Measurements from ENCODE around the gene NKAIN1. TPM values are rescaled to one million over a fixed set of nuclear protein-coding genes. Genes with fewer than 3 reads are reported as not detected.
"Not testable (repeated sequence)": the region's sequence is repeated elsewhere in the genome, so short reads cannot be mapped to it uniquely, and the experiment has no call there.

NKAIN1 gene
- total RNA-seq, 1 donor from 2014 or later, result not detected

- Histone ChIP-seq H3K4me3 (ENCODE audit: low read length in 3 of 3) (no peak overlapping the region), H3K27ac (ENCODE audit: low read depth, low read length) (no peak overlapping the region), H3K27me3 (ENCODE audit: control insufficient read depth in 3 of 3, insufficient read depth in 3 of 3, low read length in 3 of 3) (no peaks in the 10 kb centered on the region), H3K9me3 (ENCODE audit: control insufficient read depth in 3 of 3, low read length in 3 of 3) (no peaks in the 10 kb centered on the region), H3K4me1 (ENCODE audit: control insufficient read depth in 3 of 3, insufficient read depth in 3 of 3, low read length in 3 of 3) (peaks cover 0 to 2% (median 0%) of the 10 kb centered on the region in 3 donors), H3K9ac (ENCODE audit: low read depth in 1 of 3, low read length in 3 of 3) (no peak overlapping the region), H3K36me3 (ENCODE audit: control insufficient read depth in 3 of 3, insufficient read depth in 3 of 3, low read length in 3 of 3) (no peaks in the 10 kb centered on the region)
Measured at GRCh38 chr1:31148409-31148808, 91.3 kb downstream of the NKAIN1 start.

DNA sequence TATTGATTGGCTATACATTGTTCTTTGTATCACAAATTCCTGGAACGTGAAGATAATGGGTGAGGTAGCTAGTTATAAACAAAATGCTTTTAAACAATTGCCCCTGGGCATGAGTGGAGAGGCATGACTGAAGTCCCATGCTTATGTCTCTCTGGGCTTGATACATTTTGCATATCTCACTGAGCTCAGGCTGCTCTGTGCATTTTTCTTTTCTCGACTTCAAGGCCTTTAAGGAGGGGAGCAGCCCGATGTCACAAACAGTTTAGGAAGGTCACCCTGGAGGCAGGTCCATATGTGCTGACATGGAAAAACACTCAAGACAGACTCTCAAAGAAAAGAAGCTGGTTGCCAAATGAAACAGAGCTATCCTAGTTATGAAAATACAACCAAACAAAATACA, 94.0 kb downstream of the NKAIN1 start:
- H3K4me1 ChIP-seq (ENCODE audit: control insufficient read depth in 3 of 3, insufficient read depth in 3 of 3, low read length in 3 of 3), result no peaks in the 10 kb centered on the region
- H3K36me3 ChIP-seq (ENCODE audit: control insufficient read depth in 3 of 3, insufficient read depth in 3 of 3, low read length in 3 of 3), result no peaks in the 10 kb centered on the region
- H3K27me3 ChIP-seq (ENCODE audit: control insufficient read depth in 3 of 3, insufficient read depth in 3 of 3, low read length in 3 of 3), result no peaks in the 10 kb centered on the region
- no peaks in the 10 kb centered on the region for H3K9me3 ChIP-seq (ENCODE audit: control insufficient read depth in 3 of 3, low read length in 3 of 3)
- no peak overlapping the region for H3K4me3 ChIP-seq (ENCODE audit: low read length in 3 of 3)
- H3K27ac ChIP-seq (ENCODE audit: low read depth, low read length), result no peak overlapping the region
- H3K9ac ChIP-seq (ENCODE audit: low read depth in 1 of 3, low read length in 3 of 3), result no peak overlapping the region

- Histone ChIP-seq H3K9ac (ENCODE audit: low read depth in 1 of 3, low read length in 3 of 3) (no peak overlapping the region), H3K27me3 (ENCODE audit: control insufficient read depth in 3 of 3, insufficient read depth in 3 of 3, low read length in 3 of 3) (no peaks in the 10 kb centered on the region), H3K36me3 (ENCODE audit: control insufficient read depth in 3 of 3, insufficient read depth in 3 of 3, low read length in 3 of 3) (no peaks in the 10 kb centered on the region), H3K27ac (ENCODE audit: low read depth, low read length) (no peak overlapping the region), H3K9me3 (ENCODE audit: control insufficient read depth in 3 of 3, low read length in 3 of 3) (no peaks in the 10 kb centered on the region), H3K4me3 (ENCODE audit: low read length in 3 of 3) (no peak overlapping the region), H3K4me1 (ENCODE audit: control insufficient read depth in 3 of 3, insufficient read depth in 3 of 3, low read length in 3 of 3) (no peaks in the 10 kb centered on the region)
Measured at GRCh38 chr1:31144442-31144841, 95.2 kb downstream of the NKAIN1 start.

DNA sequence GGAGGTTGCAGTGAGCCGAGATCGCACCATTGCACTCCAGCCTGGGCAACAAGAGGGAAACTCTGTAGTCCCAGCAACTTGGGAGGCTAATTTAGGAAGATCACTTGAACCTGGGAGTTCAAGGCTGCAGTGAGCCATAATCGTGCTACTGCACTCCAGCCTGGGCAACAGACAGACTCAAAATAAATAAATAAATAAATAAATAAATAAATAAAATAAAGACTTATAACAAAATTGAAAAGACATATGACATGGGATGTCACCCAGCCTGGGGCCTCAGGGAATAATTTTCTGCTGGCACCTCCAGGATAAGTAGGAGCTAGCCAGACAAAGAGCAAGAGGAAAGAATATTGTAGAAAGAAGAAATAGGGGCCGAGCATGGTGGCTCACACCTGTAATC, 96.2 kb downstream of the NKAIN1 start:
- Histone ChIP-seq H3K27me3 (ENCODE audit: control insufficient read depth in 3 of 3, insufficient read depth in 3 of 3, low read length in 3 of 3) (no peaks in the 10 kb centered on the region), H3K9ac (ENCODE audit: low read depth in 1 of 3, low read length in 3 of 3) (no peak overlapping the region), H3K27ac (ENCODE audit: low read depth, low read length) (no peak overlapping the region), H3K9me3 (ENCODE audit: control insufficient read depth in 3 of 3, low read length in 3 of 3) (no peaks in the 10 kb centered on the region), H3K4me3 (ENCODE audit: low read length in 3 of 3) (no peak overlapping the region), H3K4me1 (ENCODE audit: control insufficient read depth in 3 of 3, insufficient read depth in 3 of 3, low read length in 3 of 3) (no peaks in the 10 kb centered on the region), H3K36me3 (ENCODE audit: control insufficient read depth in 3 of 3, insufficient read depth in 3 of 3, low read length in 3 of 3) (no peaks in the 10 kb centered on the region)

- Histone ChIP-seq H3K9ac (ENCODE audit: low read depth in 1 of 3, low read length in 3 of 3) (no peak overlapping the region), H3K27me3 (ENCODE audit: control insufficient read depth in 3 of 3, insufficient read depth in 3 of 3, low read length in 3 of 3) (no peaks in the 10 kb centered on the region), H3K4me3 (ENCODE audit: low read length in 3 of 3) (no peak overlapping the region)
Measured at GRCh38 chr1:31142406-31142805, 97.3 kb downstream of the NKAIN1 start.

GRCh38 chr1:31140299-31140698, 99.4 kb downstream of the NKAIN1 start:
- H3K27ac ChIP-seq (ENCODE audit: low read depth, low read length), result no peak overlapping the region

More at GRCh38 chr1:31142406-31142805, 97.3 kb downstream of the NKAIN1 start:
- no peaks in the 10 kb centered on the region for H3K4me1 ChIP-seq (ENCODE audit: control insufficient read depth in 3 of 3, insufficient read depth in 3 of 3, low read length in 3 of 3)
- H3K9me3 ChIP-seq (ENCODE audit: control insufficient read depth in 3 of 3, low read length in 3 of 3), result no peaks in the 10 kb centered on the region
- no peak overlapping the region for H3K27ac ChIP-seq (ENCODE audit: low read depth, low read length)
- H3K36me3 ChIP-seq (ENCODE audit: control insufficient read depth in 3 of 3, insufficient read depth in 3 of 3, low read length in 3 of 3), result no peaks in the 10 kb centered on the region

GRCh38 chr1:31138797-31139521, 100.7 kb downstream of the NKAIN1 start:
- H3K9me3 ChIP-seq (ENCODE audit: control insufficient read depth in 3 of 3, low read length in 3 of 3); H3K27me3 ChIP-seq (ENCODE audit: control insufficient read depth in 3 of 3, insufficient read depth in 3 of 3, low read length in 3 of 3); H3K36me3 ChIP-seq (ENCODE audit: control insufficient read depth in 3 of 3, insufficient read depth in 3 of 3, low read length in 3 of 3); H3K4me1 ChIP-seq (ENCODE audit: control insufficient read depth in 3 of 3, insufficient read depth in 3 of 3, low read length in 3 of 3); H3K27ac ChIP-seq (ENCODE audit: low read depth, low read length); H3K9ac ChIP-seq (ENCODE audit: low read depth in 1 of 3, low read length in 3 of 3); H3K4me3 ChIP-seq (ENCODE audit: low read length in 3 of 3): not testable (repeated sequence)

More at GRCh38 chr1:31140299-31140698, 99.4 kb downstream of the NKAIN1 start:
- Histone ChIP-seq H3K27me3 (ENCODE audit: control insufficient read depth in 3 of 3, insufficient read depth in 3 of 3, low read length in 3 of 3) (no peaks in the 10 kb centered on the region), H3K36me3 (ENCODE audit: control insufficient read depth in 3 of 3, insufficient read depth in 3 of 3, low read length in 3 of 3) (no peaks in the 10 kb centered on the region), H3K4me1 (ENCODE audit: control insufficient read depth in 3 of 3, insufficient read depth in 3 of 3, low read length in 3 of 3) (no peaks in the 10 kb centered on the region), H3K4me3 (ENCODE audit: low read length in 3 of 3) (no peak overlapping the region), H3K9me3 (ENCODE audit: control insufficient read depth in 3 of 3, low read length in 3 of 3) (no peaks in the 10 kb centered on the region), H3K9ac (ENCODE audit: low read depth in 1 of 3, low read length in 3 of 3) (no peak overlapping the region)

GRCh38 chr1:31137873-31138272, 101.8 kb downstream of the NKAIN1 start:
- not testable (repeated sequence) for H3K4me1 ChIP-seq (ENCODE audit: control insufficient read depth in 3 of 3, insufficient read depth in 3 of 3, low read length in 3 of 3); H3K36me3 ChIP-seq (ENCODE audit: control insufficient read depth in 3 of 3, insufficient read depth in 3 of 3, low read length in 3 of 3); H3K27ac ChIP-seq (ENCODE audit: low read depth, low read length); H3K4me3 ChIP-seq (ENCODE audit: low read length in 3 of 3); H3K9ac ChIP-seq (ENCODE audit: low read depth in 1 of 3, low read length in 3 of 3); H3K9me3 ChIP-seq (ENCODE audit: control insufficient read depth in 3 of 3, low read length in 3 of 3); H3K27me3 ChIP-seq (ENCODE audit: control insufficient read depth in 3 of 3, insufficient read depth in 3 of 3, low read length in 3 of 3)

- no peak overlapping the region for H3K27ac ChIP-seq (ENCODE audit: low read depth, low read length)
- H3K27me3 ChIP-seq (ENCODE audit: control insufficient read depth in 3 of 3, insufficient read depth in 3 of 3, low read length in 3 of 3), result no peaks in the 10 kb centered on the region
- H3K9me3 ChIP-seq (ENCODE audit: control insufficient read depth in 3 of 3, low read length in 3 of 3), result no peaks in the 10 kb centered on the region
- H3K36me3 ChIP-seq (ENCODE audit: control insufficient read depth in 3 of 3, insufficient read depth in 3 of 3, low read length in 3 of 3), result no peaks in the 10 kb centered on the region
- H3K9ac ChIP-seq (ENCODE audit: low read depth in 1 of 3, low read length in 3 of 3), result no peak overlapping the region
- no peak overlapping the region for H3K4me3 ChIP-seq (ENCODE audit: low read length in 3 of 3)
- no peaks in the 10 kb centered on the region for H3K4me1 ChIP-seq (ENCODE audit: control insufficient read depth in 3 of 3, insufficient read depth in 3 of 3, low read length in 3 of 3)
Measured at GRCh38 chr1:31135973-31136600, 103.6 kb downstream of the NKAIN1 start.

DNA sequence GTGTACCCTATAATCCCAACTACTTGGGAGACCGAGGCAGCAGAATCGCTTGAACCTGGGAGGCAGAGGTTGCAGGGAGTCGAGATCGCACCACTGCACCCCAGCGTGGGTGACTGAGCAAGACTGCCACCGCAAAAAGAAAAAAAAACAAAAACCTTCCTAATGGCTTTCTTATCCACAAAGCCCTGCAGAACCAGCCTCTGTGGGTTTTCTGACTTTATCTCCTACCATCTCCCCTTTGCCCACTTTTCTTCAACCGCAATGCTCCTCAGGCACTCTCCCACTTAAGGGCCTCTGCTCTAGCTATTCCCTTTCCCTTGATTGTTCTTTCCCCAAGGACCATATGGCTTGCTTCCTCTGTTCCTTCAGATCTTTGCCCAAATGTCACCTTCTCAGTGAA, 106.3 kb downstream of the NKAIN1 start:
- H3K9me3 ChIP-seq (ENCODE audit: control insufficient read depth in 3 of 3, low read length in 3 of 3), result no peaks in the 10 kb centered on the region
- no peaks in the 10 kb centered on the region for H3K27me3 ChIP-seq (ENCODE audit: control insufficient read depth in 3 of 3, insufficient read depth in 3 of 3, low read length in 3 of 3)
- H3K9ac ChIP-seq (ENCODE audit: low read depth in 1 of 3, low read length in 3 of 3), result no peak overlapping the region
- H3K36me3 ChIP-seq (ENCODE audit: control insufficient read depth in 3 of 3, insufficient read depth in 3 of 3, low read length in 3 of 3), result no peaks in the 10 kb centered on the region
- H3K4me1 ChIP-seq (ENCODE audit: control insufficient read depth in 3 of 3, insufficient read depth in 3 of 3, low read length in 3 of 3), result no peaks in the 10 kb centered on the region
- H3K4me3 ChIP-seq (ENCODE audit: low read length in 3 of 3), result no peak overlapping the region
- no peak overlapping the region for H3K27ac ChIP-seq (ENCODE audit: low read depth, low read length)
